ENCODE data around the gene CC2D2B. TPM values are rescaled to one million over a fixed set of nuclear protein-coding genes. Genes with fewer than 3 reads are reported as not detected.
"Not testable (repeated sequence)": the region's sequence is repeated elsewhere in the genome, so short reads cannot be mapped to it uniquely, and the experiment has no call there.

Gene CC2D2B
- total RNA-seq, 1 donor from 2014 or later, result 1.6 TPM

DNA sequence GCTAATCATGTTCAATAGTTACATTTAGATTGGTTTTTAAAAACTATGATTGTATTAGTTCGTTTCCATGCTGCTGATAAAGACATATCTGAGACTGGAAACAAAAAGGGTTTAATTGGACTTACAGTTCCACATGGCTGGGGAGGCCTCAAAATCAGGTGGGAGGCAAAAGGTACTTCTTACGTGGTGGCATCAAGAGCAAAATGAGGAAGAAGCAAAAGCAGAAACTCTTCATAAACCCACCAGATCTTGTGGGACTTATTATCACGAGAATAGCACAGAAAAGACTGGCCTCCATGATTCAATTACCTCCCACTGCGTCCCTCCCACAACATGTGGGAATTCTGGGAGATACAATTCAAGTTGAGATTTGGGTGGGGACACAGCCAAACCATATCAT is 34.1 kb upstream of the CC2D2B start:
- Histone ChIP-seq H3K4me3 (no peak overlapping the region), H3K9me3 (no peaks in the 10 kb centered on the region), H3K4me1 (no peaks in the 10 kb centered on the region), H3K36me3 (peaks cover 8% of the 10 kb centered on the region), H3K27me3 (ENCODE audit: low read depth) (no peaks in the 10 kb centered on the region), H3K27ac (no peak overlapping the region)
- no peak for DNase-seq
- no peak for TF ChIP-seq CTCF (IDR thresholded peaks at IDR 0.05)
- intact Hi-C loops (cut with DNase I), result no loop called here
- ATAC-seq, result no peak

DNA sequence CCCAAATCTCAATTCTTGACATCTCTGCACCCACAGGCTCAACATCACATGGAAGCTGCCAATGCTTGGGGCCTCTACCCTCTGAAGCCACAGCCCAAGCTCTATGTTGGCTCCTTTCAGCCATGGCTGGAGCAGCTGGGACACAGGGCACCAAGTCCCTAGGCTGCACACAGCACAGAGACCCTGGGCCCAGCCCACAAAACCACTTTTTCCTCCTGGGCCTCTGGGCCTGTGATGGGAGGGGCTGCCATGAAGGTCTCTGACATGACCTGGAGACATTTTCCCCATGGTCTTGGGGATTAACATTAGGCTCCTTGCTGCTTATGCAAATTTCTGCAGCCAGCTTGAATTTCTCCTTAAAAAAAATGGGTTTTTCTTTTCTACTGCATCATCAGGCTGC is 33.0 kb upstream of the CC2D2B start:
- ATAC-seq; H3K4me1 ChIP-seq; H3K4me3 ChIP-seq; H3K27ac ChIP-seq; H3K9me3 ChIP-seq; intact Hi-C loops (cut with DNase I); DNase-seq; H3K27me3 ChIP-seq (ENCODE audit: low read depth); H3K36me3 ChIP-seq: not testable (repeated sequence)

GRCh38 chr10:95876756-95877155 is 31.0 kb upstream of the CC2D2B start:
- no peak for TF ChIP-seq CTCF (IDR thresholded peaks at IDR 0.05)
- Histone ChIP-seq H3K9me3 (no peaks in the 10 kb centered on the region), H3K4me3 (no peak overlapping the region), H3K27me3 (ENCODE audit: low read depth) (no peaks in the 10 kb centered on the region), H3K36me3 (peaks cover 5% of the 10 kb centered on the region), H3K4me1 (no peaks in the 10 kb centered on the region), H3K27ac (no peak overlapping the region)
- no peak for ATAC-seq
- no peak for DNase-seq
- intact Hi-C loops (cut with DNase I), result no loop called here

DNA sequence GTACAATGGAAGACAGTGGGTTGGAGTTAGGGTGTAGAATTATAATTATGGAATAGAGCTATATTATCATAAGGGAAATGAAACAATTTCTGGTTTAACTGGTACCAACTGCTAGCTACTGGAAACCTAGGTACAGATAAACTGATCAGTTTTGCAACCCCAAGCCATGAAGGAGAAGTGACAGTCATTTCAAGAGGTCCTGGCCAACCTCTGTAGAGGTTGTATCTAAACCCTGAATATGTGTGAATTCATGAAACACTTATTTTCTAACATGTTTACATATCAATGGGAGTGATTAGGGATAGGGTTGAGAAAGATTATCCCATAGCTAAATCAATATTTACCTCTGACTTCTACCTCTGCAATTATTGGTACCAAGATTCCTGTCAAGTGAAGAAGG is 29.9 kb upstream of the CC2D2B start:
- intact Hi-C loops (cut with DNase I), result no loop called here
- Histone ChIP-seq H3K27me3 (ENCODE audit: low read depth) (no peaks in the 10 kb centered on the region), H3K27ac (no peak overlapping the region), H3K4me1 (no peaks in the 10 kb centered on the region), H3K9me3 (no peaks in the 10 kb centered on the region), H3K4me3 (no peak overlapping the region), H3K36me3 (peaks cover 5% of the 10 kb centered on the region)
- TF ChIP-seq CTCF (IDR thresholded peaks at IDR 0.05), result no peak
- ATAC-seq, result no peak
- DNase-seq, result no peak

GRCh38 chr10:95880704-95881103 is 27.1 kb upstream of the CC2D2B start:
- intact Hi-C loops (cut with DNase I), result no loop called here
- H3K4me1 ChIP-seq, result no peaks in the 10 kb centered on the region
- no peaks in the 10 kb centered on the region for H3K9me3 ChIP-seq
- H3K27ac ChIP-seq, result no peak overlapping the region
- TF ChIP-seq CTCF (IDR thresholded peaks at IDR 0.05), result no peak
- no peak for DNase-seq
- no peak for ATAC-seq
- no peaks in the 10 kb centered on the region for H3K27me3 ChIP-seq (ENCODE audit: low read depth)
- H3K4me3 ChIP-seq, result no peak overlapping the region
- H3K36me3 ChIP-seq, result no peaks in the 10 kb centered on the region

- no peak for ATAC-seq
- no peaks in the 10 kb centered on the region for H3K9me3 ChIP-seq
- no peaks in the 10 kb centered on the region for H3K4me1 ChIP-seq
- no peak overlapping the region for H3K27ac ChIP-seq
- H3K36me3 ChIP-seq, result no peaks in the 10 kb centered on the region
- TF ChIP-seq CTCF (IDR thresholded peaks at IDR 0.05), result no peak
- no peaks in the 10 kb centered on the region for H3K27me3 ChIP-seq (ENCODE audit: low read depth)
- no peak for DNase-seq
- intact Hi-C loops (cut with DNase I), result no loop called here
- H3K4me3 ChIP-seq, result no peak overlapping the region
Observed at GRCh38 chr10:95881316-95881715, 26.5 kb upstream of the CC2D2B start.

Data from lower lobe of right lung (tissue), 2 donors.